ENCODE results near the gene CHCHD6. TPM values are rescaled to one million over a fixed set of nuclear protein-coding genes. Genes with fewer than 3 reads are reported as not detected.

The CHCHD6 gene
- total RNA-seq, 2 donors from 2014 or later, result 23.6 to 34.4 TPM

GRCh38 chr3:126885425-126885824 is 181.4 kb downstream of the CHCHD6 start:
- Histone ChIP-seq H3K27me3 (ENCODE audit: control insufficient read depth, insufficient read depth, low read length, poor library complexity, severe bottlenecking) (no peaks in the 10 kb centered on the region), H3K4me3 (ENCODE audit: low read length) (no peak overlapping the region), H3K9ac (ENCODE audit: extremely low read depth, low read length, poor library complexity, severe bottlenecking) (no peak overlapping the region), H3K4me1 (ENCODE audit: control insufficient read depth, insufficient read depth, low read length) (peaks cover 24% of the 10 kb centered on the region), H3K27ac (ENCODE audit: low read depth, low read length) (no peak overlapping the region), H3K9me3 (ENCODE audit: control insufficient read depth, low read length) (no peaks in the 10 kb centered on the region), H3K36me3 (ENCODE audit: control insufficient read depth, insufficient read depth, low read length) (no peaks in the 10 kb centered on the region)
- Mint-ChIP-seq H3K9me3 (no peaks in the 10 kb centered on the region), H3K27me3 (ENCODE audit: insufficient read depth) (no peaks in the 10 kb centered on the region), H3K27ac (no peak overlapping the region), H3K36me3 (ENCODE audit: low read depth) (no peaks in the 10 kb centered on the region), H3K4me3 (no peak overlapping the region), H3K4me1 (peaks cover 38% of the 10 kb centered on the region)
- no peak for TF ChIP-seq CTCF (conservative IDR thresholded peaks at IDR 0.05)
- DNase-seq, result no peak
- 85 to 100% methylated on average over 1 of the region's 1 CpG for WGBS, 2 experiments (ENCODE audit: insufficient coverage in 1 of 2, insufficient read length in 1 of 2)

GRCh38 chr3:126886217-126886616 is 182.2 kb downstream of the CHCHD6 start:
- no peaks in the 10 kb centered on the region for H3K27me3 Mint-ChIP-seq (ENCODE audit: insufficient read depth)
- Histone ChIP-seq H3K27ac (ENCODE audit: low read depth, low read length) (no peak overlapping the region), H3K36me3 (ENCODE audit: control insufficient read depth, insufficient read depth, low read length) (no peaks in the 10 kb centered on the region), H3K4me1 (ENCODE audit: control insufficient read depth, insufficient read depth, low read length) (peaks cover 24% of the 10 kb centered on the region), H3K9ac (ENCODE audit: extremely low read depth, low read length, poor library complexity, severe bottlenecking) (no peak overlapping the region), H3K27me3 (ENCODE audit: control insufficient read depth, insufficient read depth, low read length, poor library complexity, severe bottlenecking) (no peaks in the 10 kb centered on the region), H3K9me3 (ENCODE audit: control insufficient read depth, low read length) (no peaks in the 10 kb centered on the region), H3K4me3 (ENCODE audit: low read length) (no peak overlapping the region)
- H3K36me3 Mint-ChIP-seq (ENCODE audit: low read depth), result no peaks in the 10 kb centered on the region
- TF ChIP-seq CTCF (conservative IDR thresholded peaks at IDR 0.05), result no peak
- no peaks in the 10 kb centered on the region for H3K9me3 Mint-ChIP-seq
- DNase-seq, result no peak
- H3K27ac Mint-ChIP-seq, result peak overlapping the region; percentile 10
- H3K4me1 Mint-ChIP-seq, result peaks cover 39% of the 10 kb centered on the region
- 94% methylated on average over 4 to 5 of the region's 5 CpGs for WGBS, 2 experiments (ENCODE audit: insufficient coverage in 1 of 2, insufficient read length in 1 of 2)
- no peak overlapping the region for H3K4me3 Mint-ChIP-seq

- TF ChIP-seq CTCF (conservative IDR thresholded peaks at IDR 0.05), result no peak
- Mint-ChIP-seq H3K4me1 (peaks cover 37% of the 10 kb centered on the region), H3K4me3 (no peak overlapping the region), H3K9me3 (no peaks in the 10 kb centered on the region), H3K27ac (peak overlapping the region; percentile 71), H3K36me3 (ENCODE audit: low read depth) (no peaks in the 10 kb centered on the region), H3K27me3 (ENCODE audit: insufficient read depth) (no peaks in the 10 kb centered on the region)
- H3K27ac ChIP-seq (ENCODE audit: low read depth, low read length), result no peak overlapping the region
- no peak for DNase-seq
- peak overlapping the region; percentile 53 for H3K4me3 ChIP-seq (ENCODE audit: low read length)
- H3K27me3 ChIP-seq (ENCODE audit: control insufficient read depth, insufficient read depth, low read length, poor library complexity, severe bottlenecking), result no peaks in the 10 kb centered on the region
- WGBS, 2 experiments (ENCODE audit: insufficient coverage in 1 of 2, insufficient read length in 1 of 2), result 88 to 95% methylated on average over 5 to 7 of the region's 7 CpGs
- H3K4me1 ChIP-seq (ENCODE audit: control insufficient read depth, insufficient read depth, low read length), result peaks cover 21% of the 10 kb centered on the region
- H3K9ac ChIP-seq (ENCODE audit: extremely low read depth, low read length, poor library complexity, severe bottlenecking), result no peak overlapping the region
- no peaks in the 10 kb centered on the region for H3K36me3 ChIP-seq (ENCODE audit: control insufficient read depth, insufficient read depth, low read length)
- H3K9me3 ChIP-seq (ENCODE audit: control insufficient read depth, low read length), result no peaks in the 10 kb centered on the region
These were observed 183.6 kb downstream of the CHCHD6 start for GRCh38 chr3:126887686-126888085.
